K562 (cell line): ENCODE results near the gene TMEM163. TPM values are rescaled to one million over a fixed set of nuclear protein-coding genes. Genes with fewer than 3 reads are reported as not detected.

Experiments
- ATAC-seq: fragments of 200-7000 bp; cut with Tn5 transposase; 3 replicates; pipeline ENCODE4 v1.9.1; 2020; ENCODE audit warnings: moderate library complexity
- Bru-seq: library from RNA; stranded (reverse); fragments of 400-500 nt; gene quantifications from one replicate; lab custom pipeline; 2021; lab: Mats Ljungman, UMichigan
- BruChase-seq, 2 experiments: library from RNA; stranded (reverse); fragments of 400-500 nt; gene quantifications; one replicate each; lab custom pipeline; 2021; lab: Mats Ljungman, UMichigan
- BruUV-seq: library from RNA; stranded (reverse); fragments of 400-500 nt; replicated peaks from 2 replicates; lab custom pipeline; 2021; lab: Mats Ljungman, UMichigan
- CTCF ChIA-PET: fragments of 300-600 bp; formaldehyde crosslinking; extraction: SDS; loops from one replicate; lab custom pipeline; 2021; ENCODE audit warnings: low intra/inter-chr PET ratio; lab: Yijun Ruan, JAX
- POLR2A ChIA-PET: fragments of 300-600, 350-650 bp; sonication (Branson Sonifier 250); formaldehyde crosslinking; extraction: SDS; loops from one replicate; lab custom pipeline; 2021; ENCODE audit warnings: antibody characterized with exemption, inconsistent platforms; lab: Yijun Ruan, JAX
- DNase-seq, 4 experiments: peaks; one replicate each; pipeline versions ENCODE4 v3.0.0 to v3.0.0-alpha.2; 2011 to 2018; ENCODE audit warnings: low spot score in 3 of 4, mixed read lengths in 3 of 4; ENCODE audit errors: extremely low read depth in 1 of 4
- FAIRE-seq: peaks from 2 replicates; lab custom pipeline; 2011; peaks lifted over from hg19 to GRCh38; lab: Jason Lieb, UNC
- H2AFZ ChIP-seq: 2 replicates; pipeline ENCODE4 v1.6.0; 2011; ENCODE audit warnings: low read depth, low read length, control low read depth, inconsistent platforms
- H3K27ac ChIP-seq: fragments of 200-600 bp; 3 replicates; pipeline ENCODE4 v1.8.0; 2011; ENCODE audit warnings: low read depth, mild to moderate bottlenecking, control low read depth, inconsistent platforms, low read length, moderate library complexity, mixed read lengths; ENCODE audit errors: extremely low read depth
- H3K27me3 ChIP-seq, 2 experiments: fragments of 300-600 bp in 1 of 2; 2 replicates in 1 of 2; 3 replicates in 1 of 2; pipeline versions ENCODE4 v1.6.0 to v1.8.0; 2011; ENCODE audit warnings: inconsistent platforms in 2 of 2, low read length in 2 of 2, mild to moderate bottlenecking in 1 of 2, mixed read lengths in 1 of 2, moderate library complexity in 1 of 2; ENCODE audit not compliant: control insufficient read depth in 2 of 2, insufficient read depth in 2 of 2
- H3K36me3 ChIP-seq: fragments of 300-600 bp; 3 replicates; pipeline ENCODE4 v1.8.0; 2011; ENCODE audit warnings: mild to moderate bottlenecking, low read length, inconsistent platforms; ENCODE audit not compliant: control insufficient read depth, insufficient read depth
- H3K4me1 ChIP-seq, 2 experiments: fragments of 200-600 bp in 1 of 2; replicated peaks in 1 of 2; 2 replicates in 1 of 2; 3 replicates in 1 of 2; pipeline versions ENCODE4 v1.5.1 to v1.8.0; 2011; ENCODE audit warnings: inconsistent platforms in 2 of 2, low read length in 2 of 2, mild to moderate bottlenecking in 1 of 2, mixed read lengths in 1 of 2, moderate library complexity in 1 of 2; ENCODE audit not compliant: control insufficient read depth in 2 of 2, insufficient read depth in 2 of 2
- H3K4me2 ChIP-seq: 2 replicates; pipeline ENCODE4 v1.6.1; 2011; ENCODE audit warnings: low read length, control low read depth, inconsistent platforms, mixed read lengths; ENCODE audit not compliant: insufficient read depth
- H3K4me3 ChIP-seq: fragments of 200-600 bp; sonication (generic), shearing (Covaris generic); 2 replicates; pipeline ENCODE4 v1.5.1; 2016; ENCODE audit warnings: control low read depth, inconsistent platforms
- H3K79me2 ChIP-seq: fragments of 200-600 bp; 3 replicates; pipeline ENCODE4 v1.8.0; 2011; ENCODE audit warnings: low read length, inconsistent platforms; ENCODE audit not compliant: control insufficient read depth, insufficient read depth
- H3K9ac ChIP-seq, 2 experiments: 2 replicates each; pipeline versions ENCODE4 v1.6.0 to v1.6.1; 2011; ENCODE audit warnings: low read depth in 2 of 2, low read length in 2 of 2, control low read depth in 1 of 2, inconsistent platforms in 1 of 2, mild to moderate bottlenecking in 1 of 2, mixed read lengths in 1 of 2; ENCODE audit not compliant: insufficient read depth in 1 of 2
- H3K9me1 ChIP-seq: one replicate; pipeline ENCODE4 v1.6.0; 2011; ENCODE audit warnings: inconsistent platforms, mild to moderate bottlenecking, low read length, moderate library complexity; ENCODE audit not compliant: control insufficient read depth, insufficient read depth
- H3K9me3 ChIP-seq: replicated peaks from 2 replicates; pipeline ENCODE4 v1.5.1; 2011; ENCODE audit warnings: low read depth, low read length, inconsistent platforms; ENCODE audit not compliant: control insufficient read depth, insufficient read depth
- H4K20me1 ChIP-seq: replicated peaks from 2 replicates; pipeline ENCODE4 v1.6.1; 2011; ENCODE audit warnings: low read length, inconsistent platforms, mixed read lengths; ENCODE audit not compliant: control insufficient read depth, insufficient read depth
- ARID4B ChIP-seq: sonication (generic); formaldehyde crosslinking; IDR thresholded peaks from 2 replicates; pipeline ENCODE4 v1.8.0; 2022; ENCODE audit warnings: mild to moderate bottlenecking, missing genetic modification reagents
- POLR3G ChIP-seq: IDR thresholded peaks from 2 replicates; pipeline ENCODE4 v1.6.1; 2011; ENCODE audit not compliant: insufficient read length, insufficient replicate concordance; ENCODE audit errors: extremely low read depth
- SMARCE1 ChIP-seq: fragments of 450-650 bp; IDR thresholded peaks from 2 replicates; pipeline ENCODE4 v1.7.1; 2016; ENCODE audit warnings: mild to moderate bottlenecking
- TSHZ1 ChIP-seq: fragments of 250-450 bp; sonication (Bioruptor Pico); IDR thresholded peaks from 2 replicates; pipeline ENCODE4 v1.4.0; 2020; ENCODE audit warnings: mild to moderate bottlenecking, moderate library complexity
- WGBS: fragments of 100-300 bp; shearing (Covaris generic); methylation state at CpG from one replicate; pipeline ENCODE4 v1.1.6; 2016; ENCODE audit warnings: low coverage, mixed read lengths; ENCODE audit not compliant: insufficient coverage; ENCODE audit errors: missing lambda C conversion rate; 5-methylcytosine and 5-hydroxymethylcytosine counted together
- in situ Hi-C: fragments of 300-500 bp; cut with MboI; formaldehyde crosslinking; loops from 4 replicates; pipeline ENCODE4 v1.15.0; 2018; ENCODE audit warnings: inconsistent platforms, mixed read lengths
- intact Hi-C: fragments of 100-400 bp; cut with micrococcal nuclease; formaldehyde crosslinking; loops from 2 replicates; pipeline ENCODE4 v1.14.2; 2022
- long read RNA-seq, 3 experiments: library from polyadenylated mRNA in 2 of 3; library from RNA in 1 of 3; unstranded in 2 of 3; stranded (forward) in 1 of 3; transcript quantifications; one replicate each; pipeline ENCODE4 v2.0.0, GENCODE V29; 2019 to 2022
- polyA minus RNA-seq, 3 experiments: library from RNA; depleted of rRNA, polyadenylated mRNA; stranded (reverse); fragments of >200 nt; gene quantifications; 2 replicates each; pipeline ENCODE4 v1.2.3, GENCODE V29; 2011
- polyA plus RNA-seq, 8 experiments: library from polyadenylated mRNA; depleted of rRNA in 4 of 8; stranded (reverse) in 5 of 8; unstranded in 3 of 8; fragments of >200 nt; fragmentation: Nextera tagmentation in 2 of 8; fragmentation: Illumina TruSeq in 1 of 8; extraction: Ambion mirVana in 2 of 8; extraction: Trizol in 1 of 8; gene quantifications; 2 replicates each; pipeline versions ENCODE4 v1.2.1 to v1.2.3, GENCODE V29; 2011 to 2014; ENCODE audit warnings: inconsistent platforms in 1 of 8, missing spikeins in 1 of 8
- total RNA-seq, 7 experiments: library from RNA; depleted of rRNA in 6 of 7; stranded (reverse); fragments of >200 nt in 6 of 7; fragmentation: Illumina TruSeq in 2 of 7; extraction: Trizol in 2 of 7; gene quantifications; 2 replicates each; pipeline versions ENCODE4 v1.2.1 to v1.2.3, GENCODE V29; 2011 to 2021; ENCODE audit warnings: low replicate concordance in 1 of 7

The TMEM163 gene
- 0.46 TPM in 1 of 2 replicates, not detected in the other for total RNA-seq (2011; cell fraction: chromatin; rRNA removed; ENCODE audit: low replicate concordance)
- total RNA-seq (2011; cell fraction: nucleolus; rRNA removed) = 0.50 TPM in 1 of 2 replicates, not detected in the other
- 0.29 and 0.69 TPM in 2 replicates for total RNA-seq (2011; cell fraction: nucleoplasm; rRNA removed)
- total RNA-seq (2014; rRNA removed) (0.12 TPM in 1 of 2 replicates, not detected in the other), total RNA-seq (2014; rRNA removed; fragmentation: Illumina TruSeq; extraction: Trizol) (0.10 TPM in 1 of 2 replicates, not detected in the other), total RNA-seq (2015; rRNA removed; fragmentation: Illumina TruSeq; extraction: Trizol) (0.08 TPM in 1 of 2 replicates, not detected in the other), total RNA-seq (2021) (0.11 and 0.16 TPM in 2 replicates), polyA plus RNA-seq (2011; rRNA removed) (0.51 and 0.68 TPM in 2 replicates), polyA plus RNA-seq (2014; fragmentation: Illumina TruSeq; extraction: Trizol) (0.18 and 0.19 TPM in 2 replicates), polyA plus RNA-seq (2014; fragmentation: Nextera tagmentation; extraction: Ambion mirVana) (under 1 TPM; 0.10 to 0.15 TPM), polyA plus RNA-seq (2014; rRNA removed) (0.04 TPM in 1 of 2 replicates, not detected in the other), polyA minus RNA-seq (2011; rRNA and poly(A)+ RNA removed) (0.39 and 0.54 TPM in 2 replicates), Bru-seq, nascent RNA (percentile 18 among the genes with signal in this experiment), BruChase-seq, experiment 1, labeled RNA remaining after a 2-hour chase (percentile 12 among the genes with signal in this experiment), BruChase-seq, experiment 2, labeled RNA remaining after a 6-hour chase (percentile 8 among the genes with signal in this experiment)
- polyA plus RNA-seq (2011; cell fraction: cytosol; rRNA removed) = 0.52 and 0.60 TPM in 2 replicates
- polyA plus RNA-seq (2011; cell fraction: nucleus; rRNA removed) = 0.98 and 1.0 TPM in 2 replicates
- 0.30 and 0.53 TPM in 2 replicates for polyA plus RNA-seq (2012)
- 0.57 TPM in 1 of 2 replicates, not detected in the other for polyA minus RNA-seq (2011; cell fraction: cytosol; rRNA and poly(A)+ RNA removed)
- 0.40 and 0.44 TPM in 2 replicates for polyA minus RNA-seq (2011; cell fraction: nucleus; rRNA and poly(A)+ RNA removed)
- long read RNA-seq, experiment 1 = 0 reads
- long read RNA-seq, experiment 2 = 0 reads
- long read RNA-seq, experiment 3 = 0 reads

GRCh38 chr2:134718817-134719814 lies at the start of gene TMEM163:
TMEM163 (minus strand) TSS chr2:134719000.
- H3K4me3 ChIP-seq = no peak within 1 kb of the TSS
- TF ChIP-seq ARID4B = 0 out of 2 replicates have a peak, but pooled peaks have one; percentile 1
- no peak for TF ChIP-seq TSHZ1
- no peak for TF ChIP-seq POLR3G
- TF ChIP-seq SMARCE1 = no peak

More at GRCh38 chr2:134718817-134719814, at the start of gene TMEM163:
- ChIA-PET CTCF (no interaction called here), POLR2A (interaction anchor here (0.7 kb wide), 2 partner anchors 24 to 212 kb away, joined by 3 read pairs; no protein-coding TSS in a partner anchor)
- FAIRE-seq (no peak), DNase-seq (peak in 3 of 4 experiments; percentile 20 to 51 (median 49)), ATAC-seq (peak; percentile 68; the same call in 2 of the 3 replicates)
- H3K4me2 ChIP-seq = no peak within 1 kb of the TSS
- no peaks in the 10 kb centered on the region for H3K9me1 ChIP-seq
- no peaks in the 10 kb centered on the region for H3K79me2 ChIP-seq
- in situ Hi-C loops (no loop called here), intact Hi-C loops (no loop called here)
- no peaks in the 10 kb centered on the region for H4K20me1 ChIP-seq
- H3K9me3 ChIP-seq = no peaks in the 10 kb centered on the region
- peaks cover 0 to 12% of the 10 kb centered on the region in 2 experiments; a peak in 2 of 5 replicates for H3K4me1 ChIP-seq
- H3K36me3 ChIP-seq = no peaks in the 10 kb centered on the region
- WGBS = 14% methylated on average over 23 of the region's 99 CpGs
- no peak within 1 kb of the TSS for H3K27ac ChIP-seq
- no TSS peak for BruUV-seq
- no peak within 1 kb of the TSS for H3K9ac ChIP-seq
- no peak within 1 kb of the TSS for H2AFZ ChIP-seq
- H3K27me3 ChIP-seq = peaks cover 16 to 30% of the 10 kb centered on the region in 2 experiments
